Amniotic stem cell (primary cell): Measurements from ENCODE around the gene NEDD4L.

ENCODE experiments used
- DNase-seq: peaks from one replicate; lab custom pipeline; 2025; lab: John Stamatoyannopoulos, UW

The NEDD4L gene

GRCh38 chr18:58095655-58096054 lies 51.6 kb downstream of the NEDD4L start:
- DNase-seq, result no peak

GRCh38 chr18:58096658-58097057 lies 52.6 kb downstream of the NEDD4L start:
- DNase-seq, result no peak

GRCh38 chr18:58097121-58097906 lies 53.3 kb downstream of the NEDD4L start:
- DNase-seq, result no peak

GRCh38 chr18:58097907-58098166 lies 53.8 kb downstream of the NEDD4L start:
- no peak for DNase-seq

- no peak for DNase-seq
These were observed 54.7 kb downstream of the NEDD4L start for GRCh38 chr18:58098706-58099105.

- no peak for DNase-seq
These were observed 56.1 kb downstream of the NEDD4L start for GRCh38 chr18:58100154-58100553.

GRCh38 chr18:58101291-58101794 lies 57.3 kb downstream of the NEDD4L start:
- DNase-seq, result no peak

GRCh38 chr18:58102018-58102417 lies 58.0 kb downstream of the NEDD4L start:
- no peak for DNase-seq

- DNase-seq, result no peak
These were observed 58.8 kb downstream of the NEDD4L start for GRCh38 chr18:58102875-58103274.

GRCh38 chr18:58103339-58103985 lies 59.4 kb downstream of the NEDD4L start:
- DNase-seq, result no peak

GRCh38 chr18:58104096-58104495 lies 60.1 kb downstream of the NEDD4L start:
- DNase-seq, result no peak

- DNase-seq, result no peak
These were observed 61.3 kb downstream of the NEDD4L start for GRCh38 chr18:58105206-58105887.

GRCh38 chr18:58105888-58106260 lies 61.8 kb downstream of the NEDD4L start:
- no peak for DNase-seq

GRCh38 chr18:58106289-58107070 lies 62.5 kb downstream of the NEDD4L start:
- no peak for DNase-seq

- DNase-seq, result no peak
These were observed 65.2 kb downstream of the NEDD4L start for GRCh38 chr18:58109256-58109655.

GRCh38 chr18:58110398-58110797 lies 66.4 kb downstream of the NEDD4L start:
- DNase-seq, result no peak

- no peak for DNase-seq
These were observed 68.1 kb downstream of the NEDD4L start for GRCh38 chr18:58112174-58112573.

- no peak for DNase-seq
These were observed 69.3 kb downstream of the NEDD4L start for GRCh38 chr18:58113337-58113736.

GRCh38 chr18:58114766-58115165 lies 70.7 kb downstream of the NEDD4L start:
- no peak for DNase-seq

- no peak for DNase-seq
These were observed 72.8 kb downstream of the NEDD4L start for GRCh38 chr18:58116818-58117217.

- DNase-seq, result no peak
These were observed 73.9 kb downstream of the NEDD4L start for GRCh38 chr18:58117786-58118403.

- DNase-seq, result no peak
These were observed 74.5 kb downstream of the NEDD4L start for GRCh38 chr18:58118536-58118935.
